Midbrain (tissue), 1 donor: Measurements from ENCODE around the gene AKAP5.

Experiments used
- DNase-seq: peaks from one replicate; lab custom pipeline; 2025; lab: John Stamatoyannopoulos, UW

The AKAP5 gene

DNA sequence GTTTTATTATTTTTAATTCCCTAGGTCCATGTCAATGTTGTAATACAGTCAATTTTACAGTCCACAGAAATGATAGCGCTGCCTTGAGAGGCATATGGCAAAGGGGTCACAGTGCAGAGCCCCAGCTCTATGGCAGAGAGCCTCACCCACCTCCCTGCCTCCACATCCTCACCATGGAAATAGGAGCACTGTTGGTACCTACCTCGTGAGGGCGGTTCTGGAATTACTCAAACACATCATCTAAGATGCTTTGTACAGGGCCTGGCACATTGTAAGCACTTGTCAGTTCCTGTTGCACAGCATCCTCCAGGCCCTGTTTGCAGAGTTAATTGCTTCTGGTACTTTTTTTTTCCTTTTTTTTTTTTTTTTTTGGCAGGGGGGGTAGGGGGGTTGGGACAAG is 4.1 kb upstream of the AKAP5 start:
- no peak for DNase-seq

DNA sequence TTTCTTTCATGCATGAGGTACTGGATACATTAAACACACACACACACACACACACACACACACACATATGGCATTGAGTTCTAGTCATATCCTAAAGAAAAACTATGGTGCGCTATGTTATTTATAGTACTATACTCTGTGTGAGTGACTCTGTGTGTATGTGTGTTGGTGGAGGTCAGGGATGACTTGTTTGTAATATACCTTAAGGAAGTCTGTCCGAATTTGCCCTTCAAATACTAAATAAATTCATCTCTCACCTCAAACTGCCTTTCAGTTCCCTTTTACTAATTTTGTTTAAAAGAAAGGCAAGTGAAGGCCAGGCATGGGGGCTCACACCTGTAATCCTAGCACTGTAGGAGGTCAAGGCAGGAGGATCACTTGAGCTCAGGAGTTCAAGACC is 2.1 kb upstream of the AKAP5 start:
- no peak for DNase-seq

DNA sequence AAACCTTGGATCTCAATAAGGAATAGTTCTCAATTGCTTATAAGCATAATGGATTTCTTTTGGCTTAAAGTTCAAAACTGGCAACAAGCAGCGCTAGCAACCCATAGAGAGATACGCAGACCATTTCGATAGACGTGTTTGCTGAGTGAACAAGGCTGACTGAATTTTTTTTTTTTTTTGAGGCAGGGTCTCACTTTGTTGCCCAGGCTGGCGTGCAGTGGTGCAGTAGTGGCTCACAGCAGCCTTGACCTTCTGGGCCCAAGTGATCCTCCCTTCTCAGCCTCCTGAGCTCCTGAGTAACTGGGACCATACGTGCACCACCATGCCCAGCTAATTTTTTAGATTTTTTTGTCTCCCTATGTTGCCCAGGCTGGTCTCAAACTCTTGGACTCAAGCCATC is 1.4 kb upstream of the AKAP5 start:
- DNase-seq: no peak

DNA sequence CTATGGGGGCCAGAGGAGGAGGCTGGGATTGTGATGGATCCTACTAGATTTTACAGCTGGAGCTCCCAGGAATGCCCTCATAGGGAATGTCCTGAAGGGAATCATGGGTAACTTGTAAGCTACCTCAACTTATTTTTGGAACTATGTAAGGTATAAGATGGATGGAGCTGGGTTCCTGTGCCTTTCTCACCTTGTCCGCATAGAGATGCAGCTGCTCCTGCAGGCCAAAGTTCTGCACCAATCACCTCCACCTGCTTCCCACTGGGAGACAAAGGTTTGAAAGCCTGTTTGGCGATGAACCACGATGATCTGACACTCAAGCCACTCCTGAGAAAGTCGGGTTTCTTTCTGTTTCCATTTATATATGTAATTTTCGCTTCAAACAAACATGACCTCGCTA is 648 bp upstream of the AKAP5 start:
- DNase-seq: no peak

DNA sequence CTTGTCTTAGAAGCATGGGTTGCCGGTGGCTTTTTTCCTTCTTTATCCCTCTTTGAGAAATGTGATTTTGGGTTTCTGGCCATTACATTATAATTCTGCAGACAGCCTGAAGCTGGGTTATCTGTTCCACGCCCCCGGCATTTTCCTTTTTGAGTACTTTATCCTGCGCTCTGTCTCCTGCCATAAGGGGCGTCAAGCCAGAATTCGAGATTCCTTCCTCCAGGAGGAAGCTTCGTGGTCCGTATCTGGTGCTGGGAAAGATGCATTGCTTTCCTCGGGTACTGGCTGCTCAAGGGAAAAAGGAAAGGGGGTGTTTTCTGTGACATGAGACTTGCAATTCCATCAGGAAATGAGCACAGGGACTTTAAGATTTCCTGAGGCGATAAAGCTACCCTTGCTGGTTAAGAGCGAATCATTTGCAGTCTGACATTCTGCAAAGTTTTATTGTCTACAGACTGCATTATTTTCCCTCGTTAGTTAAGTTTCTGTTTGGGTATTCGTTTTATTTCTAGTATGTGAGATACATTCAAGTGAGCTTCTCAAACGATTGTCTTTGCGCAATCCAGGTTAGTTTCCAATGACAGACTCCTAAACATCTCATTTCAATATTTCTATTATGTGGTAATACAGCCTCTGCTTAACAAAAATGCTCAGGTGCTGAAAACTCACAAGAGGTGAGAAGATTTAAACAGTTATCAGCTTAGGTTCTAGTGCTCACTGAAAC is 694 bp downstream of the AKAP5 start:
- peak; percentile 35 for DNase-seq

DNA sequence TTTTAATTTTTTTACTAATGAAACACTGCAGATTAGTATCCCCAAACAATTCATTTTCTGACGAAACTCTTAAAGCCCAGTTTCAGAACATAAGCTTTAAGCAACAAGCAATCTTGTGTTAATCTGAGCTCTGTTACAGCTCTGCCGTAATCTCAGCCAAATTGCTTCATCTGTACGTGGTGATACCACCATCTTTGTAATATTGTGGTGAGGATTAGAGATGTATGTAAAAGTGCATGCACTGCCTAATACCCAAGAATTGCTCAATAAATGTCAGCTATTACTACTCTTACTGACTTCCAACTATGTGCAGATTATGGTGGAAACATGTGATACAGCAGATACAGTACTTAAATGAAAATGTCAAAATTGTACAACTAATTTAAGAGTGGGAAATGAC is 1.8 kb downstream of the AKAP5 start:
- no peak for DNase-seq

DNA sequence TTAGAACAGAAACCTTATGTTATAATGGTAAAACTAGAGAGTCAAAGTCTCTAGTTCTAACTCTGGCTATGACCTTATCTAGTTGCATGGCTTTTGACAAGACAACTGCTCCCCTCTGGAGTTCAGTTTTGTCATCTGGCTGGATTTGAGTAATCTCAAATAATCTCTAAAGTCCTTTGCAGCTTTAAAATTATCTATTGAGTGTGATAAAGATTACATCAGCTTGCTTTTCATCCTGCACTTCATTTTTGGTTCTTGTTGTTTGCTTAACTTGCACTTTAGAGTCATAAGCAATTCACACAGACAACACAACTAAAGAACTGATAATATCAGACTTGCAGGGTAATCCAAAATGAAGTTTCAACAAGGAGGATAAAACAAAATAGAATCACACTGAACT is 2.3 kb downstream of the AKAP5 start:
- no peak for DNase-seq

DNA sequence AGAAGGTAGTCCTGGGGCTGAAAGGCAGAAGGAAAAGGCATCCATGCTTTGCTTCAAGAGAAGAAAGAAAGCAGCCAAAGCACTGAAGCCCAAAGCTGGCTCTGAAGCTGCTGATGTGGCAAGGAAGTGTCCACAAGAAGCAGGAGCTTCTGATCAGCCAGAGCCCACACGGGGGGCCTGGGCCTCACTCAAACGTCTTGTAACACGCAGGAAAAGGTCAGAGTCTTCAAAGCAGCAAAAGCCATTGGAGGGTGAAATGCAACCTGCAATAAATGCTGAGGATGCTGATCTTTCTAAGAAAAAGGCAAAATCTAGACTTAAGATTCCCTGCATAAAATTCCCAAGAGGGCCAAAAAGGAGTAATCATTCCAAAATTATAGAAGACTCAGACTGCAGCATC is 3.2 kb downstream of the AKAP5 start:
- DNase-seq: no peak

DNA sequence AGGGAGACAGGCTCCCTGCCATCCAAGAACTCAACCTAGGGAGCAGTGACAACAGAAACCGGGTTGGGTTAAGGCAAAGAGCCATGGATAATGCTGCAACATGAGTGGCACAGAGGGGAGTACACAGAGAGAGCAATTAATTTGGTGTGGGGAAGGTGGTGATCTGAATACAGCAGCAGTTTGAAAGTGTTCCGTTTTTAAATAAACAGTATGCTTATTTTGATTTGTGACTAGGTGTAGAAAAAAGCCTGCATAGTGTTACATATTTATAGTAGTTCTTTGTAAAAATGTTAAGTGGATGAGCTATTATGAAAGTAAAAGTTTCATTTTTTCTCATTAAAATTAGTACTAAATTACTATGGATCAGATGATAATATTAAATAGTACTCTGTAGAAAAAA is 8.7 kb downstream of the AKAP5 start:
- no peak for DNase-seq

DNA sequence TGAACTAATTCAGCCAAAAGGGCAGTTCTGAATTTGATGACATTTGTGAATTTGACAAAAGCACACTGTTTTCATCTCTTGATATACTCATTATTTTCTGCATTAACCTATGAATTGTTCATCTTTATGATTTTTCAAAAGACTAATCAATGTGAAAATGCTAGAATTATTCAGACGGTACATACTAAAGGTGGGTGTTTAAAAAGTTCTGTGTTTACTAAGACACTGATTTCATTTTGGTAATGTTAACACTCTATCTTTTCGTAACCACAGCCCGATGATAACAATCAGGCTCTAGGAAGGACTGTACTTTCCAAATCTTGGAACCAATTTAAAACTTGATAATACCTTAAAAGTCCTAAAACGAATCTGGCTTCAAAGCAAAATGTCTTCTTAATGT is 9.4 kb downstream of the AKAP5 start:
- no peak for DNase-seq

DNA sequence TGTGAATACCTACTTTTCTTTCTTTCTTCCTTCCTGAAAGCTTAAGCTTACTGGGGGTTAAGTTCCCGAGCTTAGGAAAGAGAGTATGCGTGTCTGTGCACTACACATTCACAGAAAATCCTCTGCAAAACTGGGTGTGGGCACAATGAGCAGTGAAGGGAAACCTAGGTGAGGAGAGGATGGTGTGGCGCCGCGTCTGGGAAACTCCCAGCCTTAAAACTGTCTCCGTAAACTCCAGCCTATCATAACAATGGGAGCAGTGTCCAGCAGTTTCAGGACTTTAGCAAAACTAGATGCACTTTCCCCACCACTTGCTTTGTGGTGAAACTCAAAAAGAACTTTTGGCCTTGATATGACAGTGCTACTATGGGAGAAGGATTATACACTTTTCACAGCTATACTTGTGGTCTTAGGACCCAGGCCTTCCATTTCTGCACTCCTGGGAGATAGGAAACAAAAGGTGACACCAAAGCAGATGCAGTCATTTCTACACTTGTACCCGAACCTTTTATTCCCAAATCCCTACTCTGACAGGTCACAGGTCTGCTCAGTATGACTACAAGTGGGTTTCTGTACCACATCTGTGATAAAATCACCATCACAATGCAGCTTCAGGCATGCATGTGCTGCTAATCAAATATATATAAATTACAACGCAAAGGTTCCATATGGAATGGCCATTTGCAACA is 10.4 kb downstream of the AKAP5 start:
- DNase-seq: no peak

DNA sequence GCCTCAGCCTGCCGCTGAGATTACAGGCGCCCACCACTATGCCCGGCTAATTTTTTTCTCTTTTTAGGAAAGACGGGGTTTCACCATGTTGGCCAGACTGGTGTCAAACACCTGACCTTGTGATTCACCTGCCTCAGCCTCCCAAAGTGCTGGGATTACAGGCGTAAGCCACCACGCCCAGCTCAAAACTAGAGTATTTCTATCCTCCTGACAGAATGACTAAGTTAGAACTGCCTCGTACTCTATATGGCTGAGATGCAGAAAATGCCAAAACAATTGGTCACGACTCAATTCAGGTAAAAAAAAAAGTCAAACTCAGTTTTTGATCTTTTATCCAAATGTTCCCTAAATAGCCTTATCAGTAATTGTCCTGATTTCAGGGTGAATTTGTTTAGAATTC is 11.1 kb downstream of the AKAP5 start:
- DNase-seq: no peak

DNA sequence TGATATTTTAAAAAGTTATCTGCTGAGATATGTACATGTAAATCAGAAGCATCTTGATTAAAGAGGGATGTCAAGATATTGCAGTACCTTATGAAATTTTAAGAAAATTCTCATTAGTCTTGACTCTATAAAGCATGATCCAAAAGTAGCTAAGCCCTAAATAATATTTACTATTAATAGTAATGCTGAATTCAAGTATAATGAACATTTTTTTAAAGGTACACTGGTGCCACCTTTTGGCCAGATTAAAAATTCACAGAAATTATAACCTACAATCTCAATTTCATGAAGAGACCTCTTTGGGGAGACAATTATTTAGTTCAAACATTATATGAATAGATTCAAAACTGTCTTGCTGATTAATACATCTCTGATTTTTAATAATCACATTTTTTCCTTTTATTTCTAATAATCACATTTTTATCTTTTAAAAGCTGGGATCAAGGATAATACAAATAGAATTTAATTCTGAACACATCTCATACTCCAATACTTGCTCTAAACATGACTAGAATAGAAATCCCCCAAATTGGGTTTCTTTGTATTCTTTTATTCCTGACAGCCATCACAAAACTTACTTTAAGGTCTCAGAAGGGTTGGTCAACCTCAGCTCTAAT is 13.4 kb downstream of the AKAP5 start:
- DNase-seq: peak; percentile 7

DNA sequence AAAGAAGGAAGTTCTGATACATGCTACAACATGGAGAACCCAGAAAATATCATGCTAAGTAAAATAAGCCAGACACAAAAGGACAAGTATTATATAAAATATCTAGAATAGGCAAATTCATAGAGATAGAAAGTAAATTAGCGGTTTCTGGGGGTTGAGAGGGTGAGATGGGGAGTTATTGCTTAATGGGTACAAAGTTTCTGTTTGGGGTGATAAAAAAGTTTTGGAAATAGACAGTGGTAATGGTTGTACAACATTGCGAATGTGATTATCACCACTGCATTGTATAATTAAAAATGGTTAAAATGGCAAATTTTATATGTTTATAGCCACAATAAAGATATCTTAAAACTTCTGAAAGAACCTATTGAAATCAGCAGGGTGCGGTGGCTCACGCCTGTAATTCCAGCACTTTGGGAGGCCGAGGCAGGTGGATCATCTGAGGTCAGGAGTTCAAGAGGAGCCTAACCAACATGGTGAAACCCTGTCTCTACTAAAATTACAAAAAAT is 23.3 kb downstream of the AKAP5 start:
- DNase-seq: no peak

DNA sequence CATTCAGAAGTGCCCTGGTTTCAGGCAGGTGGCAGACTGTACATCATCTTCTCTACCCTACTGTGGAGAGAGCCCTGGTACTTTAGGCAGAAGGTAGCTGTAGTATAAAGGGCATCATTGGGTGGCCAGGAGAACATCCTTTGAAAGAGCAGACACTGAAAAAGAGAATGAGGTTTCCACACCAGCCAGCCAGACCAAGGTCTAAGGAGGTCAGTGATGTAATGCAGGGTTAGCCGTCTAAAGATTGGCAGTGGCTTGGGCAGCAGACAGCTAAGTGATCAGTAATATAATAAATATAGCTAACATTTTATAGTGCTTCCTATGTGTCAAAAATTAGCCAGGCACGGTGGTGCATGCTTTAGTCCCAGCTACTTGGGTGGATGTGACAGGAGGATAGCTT is 26.3 kb downstream of the AKAP5 start:
- DNase-seq: no peak

DNA sequence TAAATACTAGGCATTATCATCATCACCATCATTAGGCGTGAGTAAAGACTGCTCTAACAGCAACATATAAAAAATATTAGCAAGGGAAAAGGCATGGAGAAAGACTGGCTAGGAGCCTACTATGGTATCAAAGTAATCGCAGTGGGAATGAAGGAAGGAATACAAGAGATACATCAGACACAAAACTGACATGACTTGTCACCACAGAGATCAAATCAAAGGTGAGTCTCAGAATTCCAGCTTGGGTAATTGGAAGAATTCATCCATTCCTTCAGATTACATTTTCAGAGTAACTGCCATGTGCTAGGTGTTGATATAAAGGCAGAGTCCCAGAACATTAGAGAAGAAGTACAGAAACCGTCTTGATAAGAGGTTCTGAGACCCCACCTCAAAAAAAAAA is 28.2 kb downstream of the AKAP5 start:
- DNase-seq: no peak

DNA sequence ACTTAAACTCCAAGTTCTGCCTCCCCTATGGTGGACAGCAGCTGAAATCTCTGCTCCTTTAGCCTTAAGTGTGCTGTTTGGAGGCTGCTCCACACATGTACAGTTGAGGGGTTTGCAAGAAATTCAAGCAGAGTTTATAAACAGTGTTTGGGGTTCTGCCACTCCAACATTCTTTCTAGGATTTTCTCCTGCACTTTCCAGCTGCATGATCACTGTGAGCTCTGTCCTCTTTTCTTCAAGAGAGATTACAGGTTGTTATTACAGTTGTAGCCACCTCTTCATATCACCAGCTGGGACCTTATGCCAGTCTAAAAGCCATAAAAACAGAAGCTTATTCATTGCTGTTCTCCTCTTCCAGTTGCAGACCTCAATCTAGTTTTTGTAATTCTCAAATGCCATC is 30.0 kb downstream of the AKAP5 start:
- no peak for DNase-seq

DNA sequence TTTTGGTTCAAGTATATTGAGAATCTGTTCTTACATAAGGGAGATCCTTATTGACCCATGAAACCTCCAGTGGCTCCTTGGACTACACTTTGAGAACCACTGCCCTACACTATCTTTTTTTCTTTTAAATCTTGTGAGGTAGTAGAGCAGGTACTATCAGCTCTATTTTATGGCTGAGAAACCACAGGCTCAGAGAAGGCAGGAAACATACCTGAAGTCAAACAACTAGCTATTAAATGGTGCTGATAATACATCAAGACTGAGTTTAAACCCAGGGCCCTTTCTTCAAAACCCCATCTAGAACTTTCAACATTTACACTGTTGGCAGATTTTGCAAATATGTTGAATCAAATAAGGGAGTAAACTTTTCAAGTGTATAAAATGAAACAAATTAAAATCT is 31.5 kb downstream of the AKAP5 start:
- no peak for DNase-seq

DNA sequence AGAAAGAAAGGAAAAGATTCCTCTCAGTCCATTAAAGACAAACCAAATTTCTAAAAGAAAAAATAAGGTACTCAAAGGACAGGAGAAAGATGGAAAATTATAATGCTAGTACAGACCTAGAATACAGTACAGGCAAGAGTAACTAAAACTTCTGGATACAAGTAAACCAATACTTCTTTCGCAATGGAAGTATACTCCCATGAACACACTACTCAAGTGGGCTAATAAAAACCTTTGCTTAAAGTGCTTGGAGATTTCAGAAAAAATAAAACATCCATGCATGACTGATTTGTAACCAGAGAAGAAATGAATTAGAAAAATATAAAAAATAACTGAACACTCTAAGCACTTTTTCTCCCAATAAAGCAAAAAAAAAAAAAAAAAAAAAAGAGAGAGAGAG is 34.8 kb downstream of the AKAP5 start:
- DNase-seq: no peak

DNA sequence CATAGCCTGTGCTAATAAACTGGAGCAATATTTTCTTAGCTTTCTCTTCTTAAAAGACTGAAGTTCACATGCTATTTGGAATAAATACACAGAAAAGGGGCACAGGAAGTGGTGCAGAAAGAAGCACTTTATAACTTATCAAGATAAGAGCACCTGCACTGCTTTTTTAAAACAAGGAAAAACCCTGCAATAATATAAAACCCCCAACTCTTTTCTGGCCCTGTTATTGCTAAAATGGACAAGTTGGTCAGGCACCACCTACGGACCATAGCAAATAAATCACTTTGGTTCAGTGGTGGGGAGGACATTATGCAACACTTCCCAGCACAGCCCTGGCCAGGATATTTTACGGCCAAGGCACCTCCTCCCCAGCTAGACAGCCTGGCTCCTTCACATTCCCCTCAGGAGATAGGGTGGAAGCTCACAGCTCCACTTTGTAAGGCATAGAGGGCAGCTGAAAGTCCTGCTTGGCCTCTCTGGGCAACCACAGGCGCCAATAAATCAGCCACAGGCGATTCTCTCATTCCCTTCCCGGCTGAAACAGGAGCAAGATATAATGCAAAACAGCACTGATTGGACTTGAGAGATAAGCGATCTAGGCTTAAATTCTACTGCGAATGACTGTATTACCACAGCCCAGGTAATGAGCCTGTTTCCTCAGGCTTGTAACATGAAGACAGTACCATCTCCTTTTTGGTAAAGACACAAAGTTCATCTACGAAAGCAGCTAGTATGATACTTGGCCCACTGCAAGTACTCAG is 36.3 kb downstream of the AKAP5 start:
- no peak for DNase-seq

DNA sequence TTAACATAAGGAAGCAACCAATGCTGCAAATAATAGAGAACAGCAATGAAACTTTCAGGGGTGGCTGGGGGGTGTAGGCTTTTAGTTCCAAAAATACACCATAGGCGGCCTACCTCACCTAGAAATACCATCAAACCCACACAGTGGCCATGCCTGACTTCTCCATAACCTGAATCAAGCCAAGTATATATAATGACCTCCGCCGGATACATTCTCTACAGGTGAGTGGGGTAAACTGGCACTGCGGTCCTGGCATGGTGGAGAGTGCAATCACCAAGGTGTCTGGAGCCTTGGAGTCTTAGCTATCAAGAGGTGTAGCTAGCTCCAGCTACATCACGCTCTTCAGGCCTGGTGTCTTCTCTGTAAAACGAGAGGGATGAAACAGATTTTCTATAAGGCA is 37.2 kb downstream of the AKAP5 start:
- DNase-seq: no peak

DNA sequence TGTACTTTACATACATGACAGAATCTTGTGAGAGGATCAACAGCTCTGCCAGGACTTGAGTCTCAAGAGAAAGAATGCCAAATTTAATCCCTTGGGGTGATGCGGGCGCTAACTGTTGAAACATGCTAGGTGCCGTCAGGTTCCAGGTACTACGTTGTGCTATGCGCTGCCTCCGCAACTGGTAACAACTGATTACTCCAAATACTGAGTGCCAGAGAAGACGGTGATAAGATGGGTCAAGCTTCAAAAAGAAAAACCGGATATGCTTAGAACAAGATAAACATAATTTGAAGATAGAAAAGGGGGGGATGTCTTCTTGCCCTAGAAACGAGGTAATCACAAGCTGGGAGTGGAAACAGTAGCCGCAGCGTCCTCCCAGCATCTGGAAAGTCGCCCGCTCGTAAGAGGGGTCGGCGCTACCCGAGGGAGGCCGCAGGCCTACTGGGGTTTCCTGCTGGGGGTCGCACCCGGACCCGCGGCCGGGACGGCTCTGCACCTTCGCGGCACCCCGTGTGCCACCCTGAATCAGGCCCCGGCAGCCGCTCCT is 37.7 kb downstream of the AKAP5 start:
- DNase-seq: no peak
